ENCODE results near the gene IL36RN. TPM values are rescaled to one million over a fixed set of nuclear protein-coding genes. Genes with fewer than 3 reads are reported as not detected.

The IL36RN gene
- total RNA-seq, 1 donor, result not detected

DNA sequence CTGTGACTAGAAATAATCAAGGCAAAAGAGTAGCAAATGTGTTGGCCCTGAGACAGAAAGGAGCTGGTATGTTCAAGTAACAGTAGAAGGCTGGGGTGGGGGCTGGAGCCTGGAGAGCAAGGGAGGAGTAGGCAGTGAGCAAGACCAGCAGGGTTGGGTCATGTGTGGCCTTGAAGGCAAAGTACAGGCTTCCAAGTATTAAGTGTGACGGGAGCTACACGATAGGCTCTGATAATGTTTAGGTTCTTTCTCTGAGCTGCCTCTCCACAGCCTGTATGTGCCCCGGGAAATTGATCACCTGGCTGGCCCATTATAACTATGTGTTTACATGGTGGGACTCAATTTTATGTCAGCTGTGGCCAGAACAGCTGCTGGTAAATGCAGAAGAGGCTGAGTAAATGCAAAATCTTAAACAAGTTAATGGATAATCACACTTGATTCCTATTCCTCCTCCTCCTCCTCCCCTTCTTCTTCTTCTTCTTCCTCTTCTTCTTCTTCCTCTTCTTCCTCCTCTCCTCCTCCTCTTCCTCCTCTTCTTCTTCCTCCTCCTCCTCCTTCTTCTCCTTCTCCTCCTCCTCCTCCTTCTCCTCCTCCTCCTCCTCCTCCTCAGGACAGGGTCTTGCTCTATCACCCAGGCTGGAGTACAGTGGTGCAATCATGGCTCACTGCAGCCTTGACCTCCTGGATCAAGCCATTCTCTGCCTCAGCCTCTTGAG, 18.1 kb downstream of the IL36RN start:
- H3K27me3 ChIP-seq (ENCODE audit: insufficient read depth, low read length), result no peaks in the 10 kb centered on the region
- H3K4me3 ChIP-seq (ENCODE audit: low read length), result no peak overlapping the region
- no peaks in the 10 kb centered on the region for H3K9me3 ChIP-seq (ENCODE audit: low read depth, low read length)
- H3K4me1 ChIP-seq (ENCODE audit: insufficient read depth, low read length), result no peaks in the 10 kb centered on the region

DNA sequence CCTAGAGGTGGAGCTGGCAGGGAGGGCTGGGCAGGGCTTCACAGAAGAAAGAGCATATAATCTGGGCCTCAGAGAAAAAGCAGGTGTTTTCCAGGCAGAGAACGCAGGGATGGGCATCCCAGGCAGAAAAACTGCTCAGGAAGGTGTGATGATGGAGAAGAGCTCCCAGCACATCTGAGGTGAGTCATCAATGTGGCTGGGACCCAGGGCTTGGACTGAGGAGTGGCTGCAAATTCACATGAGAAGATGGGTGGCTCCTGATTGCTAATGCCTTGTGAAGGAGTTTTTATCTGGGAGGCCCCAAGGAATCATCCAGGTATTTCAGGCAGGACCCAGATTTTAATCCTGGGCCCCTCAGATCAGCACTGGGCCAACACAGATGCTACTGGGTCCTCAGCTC, 18.9 kb downstream of the IL36RN start:
- no peaks in the 10 kb centered on the region for H3K27me3 ChIP-seq (ENCODE audit: insufficient read depth, low read length)
- no peaks in the 10 kb centered on the region for H3K9me3 ChIP-seq (ENCODE audit: low read depth, low read length)
- no peaks in the 10 kb centered on the region for H3K4me1 ChIP-seq (ENCODE audit: insufficient read depth, low read length)
- no peak overlapping the region for H3K4me3 ChIP-seq (ENCODE audit: low read length)

DNA sequence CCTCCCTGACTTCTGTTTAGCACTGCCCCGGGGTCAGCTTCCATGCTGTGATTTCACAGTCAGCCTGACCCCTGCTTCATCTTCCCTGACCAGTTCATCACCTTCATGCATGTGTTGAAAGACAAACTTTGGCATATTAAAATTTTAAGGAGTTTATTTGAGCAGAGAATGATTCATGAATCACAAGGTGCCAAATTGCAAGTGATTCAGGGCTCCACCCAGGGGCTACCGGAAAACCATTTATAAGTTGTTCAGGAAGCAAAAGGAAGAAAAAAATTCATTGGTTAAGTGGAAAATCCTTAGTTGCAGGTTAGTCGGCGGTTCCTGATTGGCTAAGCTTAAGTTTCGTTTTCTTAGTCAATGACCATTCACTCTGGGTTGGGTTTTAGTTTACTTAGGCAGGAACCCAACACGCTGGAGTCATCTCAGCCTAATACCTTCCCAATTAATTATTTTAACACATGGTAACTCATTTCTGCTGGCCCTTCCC, 19.4 kb downstream of the IL36RN start:
- Histone ChIP-seq H3K27me3 (ENCODE audit: insufficient read depth, low read length) (no peaks in the 10 kb centered on the region), H3K4me1 (ENCODE audit: insufficient read depth, low read length) (no peaks in the 10 kb centered on the region), H3K9me3 (ENCODE audit: low read depth, low read length) (no peaks in the 10 kb centered on the region), H3K4me3 (ENCODE audit: low read length) (no peak overlapping the region)

DNA sequence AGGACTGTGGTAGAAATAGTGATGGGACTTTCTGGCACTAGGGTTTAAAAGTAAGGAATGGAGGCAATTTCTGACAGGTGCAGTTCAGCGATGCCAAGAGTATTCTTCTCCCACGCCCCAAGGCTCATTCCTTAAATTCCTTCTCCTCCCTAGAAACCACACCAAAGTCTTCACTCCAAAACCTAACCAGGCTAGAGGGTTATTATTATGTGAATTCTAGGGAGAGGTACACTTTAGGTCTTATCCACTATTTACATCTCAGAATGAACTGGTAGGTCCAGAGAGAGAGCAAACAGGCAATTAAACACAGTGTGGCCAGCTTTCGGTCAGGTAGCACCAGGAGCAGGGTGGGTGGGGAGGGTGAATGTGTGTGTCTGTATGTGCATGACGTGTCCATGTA, 20.1 kb downstream of the IL36RN start:
- Histone ChIP-seq H3K4me3 (ENCODE audit: low read length) (no peak overlapping the region), H3K4me1 (ENCODE audit: insufficient read depth, low read length) (no peaks in the 10 kb centered on the region), H3K27me3 (ENCODE audit: insufficient read depth, low read length) (no peaks in the 10 kb centered on the region), H3K9me3 (ENCODE audit: low read depth, low read length) (no peaks in the 10 kb centered on the region)

DNA sequence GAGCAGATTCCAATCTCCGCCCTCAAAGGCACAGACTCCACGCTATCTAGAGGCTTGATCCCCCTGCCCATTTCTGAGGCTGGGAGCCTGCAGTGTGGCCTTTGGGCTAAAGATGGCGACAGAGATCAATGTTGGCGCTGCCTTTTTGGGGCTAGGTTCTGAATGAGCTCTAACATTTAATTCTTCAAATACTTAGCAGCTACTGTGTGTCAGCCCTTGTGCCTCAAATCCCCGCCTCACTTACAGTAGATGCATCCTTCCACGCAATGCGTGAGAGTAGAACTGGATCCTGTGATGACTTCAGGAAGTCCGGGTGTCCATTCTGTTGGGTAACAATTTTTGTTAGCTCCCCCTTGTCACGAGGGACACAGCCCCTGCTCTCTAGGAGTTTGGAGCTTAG, 21.1 kb downstream of the IL36RN start:
- Histone ChIP-seq H3K4me3 (ENCODE audit: low read length) (no peak overlapping the region), H3K4me1 (ENCODE audit: insufficient read depth, low read length) (no peaks in the 10 kb centered on the region)

DNA sequence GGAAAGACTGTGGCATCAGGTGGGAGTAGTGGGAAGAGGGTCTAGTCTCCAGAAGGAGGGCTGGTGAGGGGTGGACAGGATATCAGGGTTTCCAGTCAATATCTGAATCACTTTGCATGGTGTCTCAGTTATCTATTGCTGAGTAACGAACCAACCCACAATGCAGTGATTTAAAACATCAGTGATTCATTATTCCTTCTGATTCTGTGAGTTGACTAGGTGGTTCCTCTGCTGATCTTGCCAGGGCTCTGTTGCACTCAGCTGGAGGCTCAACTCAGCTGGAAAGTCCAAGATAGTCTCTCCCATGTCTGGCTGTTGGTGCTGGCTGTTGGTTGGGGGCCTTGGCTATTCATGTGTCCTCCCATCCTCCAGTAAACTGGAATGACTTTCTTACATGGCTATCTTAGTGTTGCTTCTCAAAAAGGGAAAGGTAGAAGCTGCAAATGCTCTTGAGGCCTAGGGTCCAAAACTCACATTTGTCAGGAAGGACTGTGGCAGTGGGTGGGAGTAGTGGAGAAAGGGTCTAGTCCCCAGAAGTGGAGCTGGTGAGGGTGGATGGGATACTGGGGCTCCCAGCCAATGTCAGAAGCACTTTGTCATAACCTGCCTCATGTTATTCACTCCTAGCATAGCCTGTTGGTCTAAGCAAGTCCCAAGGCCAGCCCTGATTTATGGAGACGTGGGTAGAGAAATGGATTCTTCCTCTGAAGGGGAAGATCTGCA, 22.7 kb downstream of the IL36RN start:
- Histone ChIP-seq H3K4me1 (ENCODE audit: insufficient read depth, low read length) (no peaks in the 10 kb centered on the region), H3K27me3 (ENCODE audit: insufficient read depth, low read length) (no peaks in the 10 kb centered on the region), H3K4me3 (ENCODE audit: low read length) (no peak overlapping the region), H3K9me3 (ENCODE audit: low read depth, low read length) (no peaks in the 10 kb centered on the region)

More for the DNA sequence above, 21.1 kb downstream of the IL36RN start:
- no peaks in the 10 kb centered on the region for H3K27me3 ChIP-seq (ENCODE audit: insufficient read depth, low read length)
- H3K9me3 ChIP-seq (ENCODE audit: low read depth, low read length), result no peaks in the 10 kb centered on the region

DNA sequence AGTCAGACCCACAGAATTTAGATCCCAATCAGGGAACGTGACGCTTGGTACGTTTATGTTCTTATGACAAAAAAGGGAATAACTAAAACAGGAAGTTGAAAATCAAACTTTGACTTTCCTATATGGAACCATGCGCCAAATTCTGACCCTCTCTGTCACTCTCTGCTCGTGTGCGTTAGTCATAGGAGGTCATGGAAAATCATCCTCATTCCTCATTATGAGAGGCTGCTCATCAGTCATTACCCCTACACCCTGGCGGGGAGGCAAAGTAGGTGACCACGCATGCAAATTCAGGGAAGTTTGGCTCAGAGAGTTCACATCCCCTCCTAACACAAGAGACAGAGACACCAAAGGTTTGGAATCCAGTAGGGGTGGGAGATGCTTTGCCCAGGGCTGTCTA, 24.3 kb downstream of the IL36RN start:
- Histone ChIP-seq H3K27me3 (ENCODE audit: insufficient read depth, low read length) (no peaks in the 10 kb centered on the region), H3K4me3 (ENCODE audit: low read length) (no peak overlapping the region), H3K4me1 (ENCODE audit: insufficient read depth, low read length) (no peaks in the 10 kb centered on the region), H3K9me3 (ENCODE audit: low read depth, low read length) (no peaks in the 10 kb centered on the region)

DNA sequence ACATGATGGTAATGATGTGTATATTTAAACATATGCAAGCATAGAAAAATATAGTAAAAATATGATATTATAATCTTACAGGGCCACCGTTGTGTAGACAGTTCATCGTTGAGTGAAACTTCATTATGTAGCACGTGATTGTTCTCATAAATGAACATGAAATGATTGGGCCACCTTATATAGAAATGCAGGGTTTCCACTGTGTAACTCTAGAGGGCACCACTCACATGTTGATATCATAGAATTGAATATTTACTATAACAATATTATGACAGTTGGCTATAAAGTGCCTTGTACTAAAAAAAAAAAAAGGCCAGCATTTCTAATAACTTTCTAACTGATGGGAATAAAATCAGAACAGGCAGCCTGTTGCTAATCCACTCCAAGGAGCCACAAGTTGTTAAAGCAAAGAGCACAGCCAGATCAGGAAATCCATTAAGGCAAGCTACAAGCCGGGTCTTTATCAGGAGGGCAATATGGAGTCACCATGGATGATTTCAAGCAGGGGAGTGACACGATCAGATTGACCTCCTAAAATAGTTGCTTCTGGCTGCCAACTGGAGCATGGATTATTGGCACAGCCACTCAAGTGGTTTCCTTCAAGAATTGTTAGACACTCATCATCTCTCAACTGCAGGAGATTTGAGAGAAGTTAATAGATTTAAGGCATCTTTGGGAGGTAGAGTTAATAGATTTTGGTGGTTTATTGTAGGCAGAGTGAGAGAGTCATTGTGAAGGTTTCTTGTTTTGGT, 25.4 kb downstream of the IL36RN start:
- Histone ChIP-seq H3K9me3 (ENCODE audit: low read depth, low read length) (no peaks in the 10 kb centered on the region), H3K4me1 (ENCODE audit: insufficient read depth, low read length) (peaks cover under 1% of the 10 kb centered on the region), H3K4me3 (ENCODE audit: low read length) (no peak overlapping the region), H3K27me3 (ENCODE audit: insufficient read depth, low read length) (no peaks in the 10 kb centered on the region)

DNA sequence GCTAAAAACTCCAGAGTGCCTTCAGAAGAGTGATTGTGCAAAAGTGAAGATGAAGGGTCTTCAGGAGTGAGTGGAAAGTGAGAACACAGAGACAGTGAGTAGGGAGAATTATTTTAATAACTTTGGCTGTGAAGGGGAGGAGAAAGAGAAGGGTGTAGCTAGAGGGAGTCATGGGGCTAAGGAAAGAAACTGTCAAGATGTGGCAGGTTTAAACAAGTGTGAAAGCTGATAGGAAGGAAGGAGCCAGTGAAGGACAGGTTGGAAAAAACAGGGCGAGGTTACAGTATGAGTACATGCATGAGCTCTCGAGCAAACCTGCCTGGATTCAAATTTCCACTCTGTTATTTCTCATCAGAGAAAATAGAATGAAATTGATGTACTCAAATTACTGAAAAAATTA, 26.5 kb downstream of the IL36RN start:
- H3K9me3 ChIP-seq (ENCODE audit: low read depth, low read length), result no peaks in the 10 kb centered on the region
- no peaks in the 10 kb centered on the region for H3K27me3 ChIP-seq (ENCODE audit: insufficient read depth, low read length)
- H3K4me1 ChIP-seq (ENCODE audit: insufficient read depth, low read length), result peaks cover 11% of the 10 kb centered on the region
- no peak overlapping the region for H3K4me3 ChIP-seq (ENCODE audit: low read length)

DNA sequence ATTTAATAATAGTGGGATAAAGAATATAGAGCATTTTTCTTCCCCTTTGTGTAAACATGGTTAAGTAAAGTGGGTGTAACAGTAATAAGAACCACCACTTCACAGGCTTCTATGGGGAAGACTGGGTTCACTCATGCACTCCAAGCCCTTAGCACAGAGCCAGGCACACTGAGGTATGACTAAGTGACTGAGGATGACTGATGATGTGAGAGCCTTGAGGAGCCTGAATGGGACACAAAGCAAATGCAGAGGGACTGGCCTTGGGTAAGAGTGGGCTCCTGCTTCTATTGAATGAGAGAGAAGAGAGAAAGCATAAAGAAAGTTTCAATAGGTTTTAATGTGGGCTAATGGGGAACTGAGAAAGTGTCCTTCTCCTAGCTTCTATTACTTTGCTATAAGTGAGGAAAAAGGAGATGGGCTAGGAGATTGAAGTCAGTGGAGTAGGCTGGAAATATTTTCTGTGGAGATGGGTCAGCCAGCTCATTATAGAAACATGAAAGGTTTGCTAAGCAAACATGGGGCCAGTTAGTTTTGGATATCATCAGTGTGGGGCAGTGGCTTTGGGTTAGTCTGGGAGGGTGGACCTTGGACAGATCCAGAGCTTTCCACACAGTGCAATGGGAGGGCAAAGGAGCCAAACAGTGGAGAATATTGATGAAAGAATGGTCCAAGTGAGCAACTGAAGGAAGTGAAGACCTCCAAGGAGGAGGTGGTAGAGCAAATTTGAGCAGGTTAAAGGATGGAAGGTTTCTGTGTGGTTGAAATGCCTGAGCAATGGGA, 29.4 kb downstream of the IL36RN start:
- H3K9me3 ChIP-seq (ENCODE audit: low read depth, low read length), result no peaks in the 10 kb centered on the region
- no peaks in the 10 kb centered on the region for H3K27me3 ChIP-seq (ENCODE audit: insufficient read depth, low read length)
- no peak overlapping the region for H3K4me3 ChIP-seq (ENCODE audit: low read length)
- H3K4me1 ChIP-seq (ENCODE audit: insufficient read depth, low read length), result peaks cover 11% of the 10 kb centered on the region

DNA sequence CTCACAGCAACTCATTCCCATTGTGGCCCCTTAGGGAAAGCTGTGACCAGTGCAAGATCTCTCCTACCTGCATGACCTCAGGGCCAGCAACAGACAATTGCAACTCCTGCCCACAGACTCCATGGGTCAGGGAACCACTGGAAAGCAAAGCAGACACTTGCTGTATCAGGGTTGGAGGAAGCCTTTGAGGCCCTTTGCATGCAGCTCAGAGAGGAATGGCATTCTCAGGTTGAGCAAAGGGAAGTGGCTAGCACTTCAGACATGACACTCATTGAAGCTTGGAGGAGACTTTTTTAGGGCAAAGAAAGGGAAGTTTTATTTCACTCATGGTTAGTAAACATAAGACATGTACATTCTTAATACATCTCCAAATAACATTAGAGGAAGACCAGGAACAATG, 30.9 kb downstream of the IL36RN start:
- no peaks in the 10 kb centered on the region for H3K27me3 ChIP-seq (ENCODE audit: insufficient read depth, low read length)
- no peak overlapping the region for H3K4me3 ChIP-seq (ENCODE audit: low read length)
- peaks cover 4% of the 10 kb centered on the region for H3K9me3 ChIP-seq (ENCODE audit: low read depth, low read length)
- H3K4me1 ChIP-seq (ENCODE audit: insufficient read depth, low read length), result peaks cover 11% of the 10 kb centered on the region

DNA sequence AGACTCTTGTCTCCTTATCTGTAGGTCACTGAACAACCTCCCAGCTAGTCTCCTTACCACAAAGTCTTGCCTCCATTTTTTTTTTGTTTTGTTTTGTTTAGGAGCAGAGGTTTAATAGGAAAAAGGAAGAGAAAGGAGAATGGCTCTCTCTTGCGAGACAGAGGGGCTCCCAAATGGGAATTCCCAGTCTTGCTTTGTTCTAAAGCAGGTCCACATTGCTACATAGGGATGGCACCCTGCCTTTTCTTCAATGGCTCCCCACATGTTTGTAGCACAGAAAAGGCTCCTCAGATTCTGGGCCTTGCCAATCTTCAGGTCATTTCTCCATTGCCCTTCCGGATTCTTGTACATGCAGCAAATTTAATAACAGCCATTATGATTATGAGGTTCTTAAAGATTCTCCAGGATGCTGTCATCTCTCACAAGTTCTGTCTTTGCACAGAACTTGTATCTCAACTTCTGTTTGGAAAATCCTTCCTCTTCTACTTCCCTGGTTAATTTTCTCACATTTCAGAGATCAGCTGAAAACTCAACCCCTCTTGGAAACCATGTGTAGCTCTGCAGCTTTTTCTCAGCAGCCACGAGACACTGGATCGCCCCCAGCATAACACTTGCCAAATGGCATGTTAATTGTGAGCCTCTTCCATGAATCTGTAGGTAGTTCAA, 32.4 kb downstream of the IL36RN start:
- Histone ChIP-seq H3K27me3 (ENCODE audit: insufficient read depth, low read length) (no peaks in the 10 kb centered on the region), H3K9me3 (ENCODE audit: low read depth, low read length) (peaks cover 9% of the 10 kb centered on the region), H3K4me3 (ENCODE audit: low read length) (no peak overlapping the region), H3K4me1 (ENCODE audit: insufficient read depth, low read length) (peaks cover 11% of the 10 kb centered on the region)

DNA sequence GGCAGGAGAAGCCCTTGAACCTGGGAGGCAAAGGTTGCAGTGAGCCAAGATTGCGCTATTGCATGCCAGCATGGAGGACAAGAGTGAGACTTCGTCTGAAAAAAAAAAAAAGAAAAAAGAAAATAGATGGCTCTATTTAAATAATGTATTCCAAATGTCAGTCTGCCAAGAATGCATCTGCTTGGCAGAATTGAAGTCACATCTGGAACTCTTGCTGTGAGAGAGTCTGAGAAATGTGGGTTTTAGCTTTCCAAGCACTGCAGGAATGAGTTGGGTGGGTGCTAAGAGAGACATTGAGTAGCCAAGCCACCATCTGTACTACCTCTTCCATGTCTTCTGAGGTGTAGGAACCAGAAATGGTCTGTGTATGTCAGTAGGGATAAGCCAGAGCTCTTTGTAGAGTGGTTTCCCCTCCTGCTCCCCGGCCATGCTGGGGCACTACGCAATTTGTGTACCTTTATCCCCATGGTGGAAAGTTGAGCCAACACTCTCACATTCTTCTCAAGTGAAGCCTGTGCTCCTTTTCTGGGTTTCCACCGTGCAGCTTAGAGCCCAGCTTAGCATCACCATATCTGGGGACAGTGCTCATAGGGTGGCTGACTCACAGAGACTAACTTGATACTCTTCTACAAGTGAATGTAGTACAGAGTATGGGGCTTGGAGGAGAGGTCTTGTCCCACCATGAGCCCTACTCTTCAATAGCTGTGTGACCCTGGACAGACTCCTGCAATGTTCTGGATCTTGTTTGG, 34.0 kb downstream of the IL36RN start:
- Histone ChIP-seq H3K27me3 (ENCODE audit: insufficient read depth, low read length) (no peaks in the 10 kb centered on the region), H3K9me3 (ENCODE audit: low read depth, low read length) (peaks cover 9% of the 10 kb centered on the region), H3K4me3 (ENCODE audit: low read length) (no peak overlapping the region), H3K4me1 (ENCODE audit: insufficient read depth, low read length) (peaks cover 12% of the 10 kb centered on the region)

DNA sequence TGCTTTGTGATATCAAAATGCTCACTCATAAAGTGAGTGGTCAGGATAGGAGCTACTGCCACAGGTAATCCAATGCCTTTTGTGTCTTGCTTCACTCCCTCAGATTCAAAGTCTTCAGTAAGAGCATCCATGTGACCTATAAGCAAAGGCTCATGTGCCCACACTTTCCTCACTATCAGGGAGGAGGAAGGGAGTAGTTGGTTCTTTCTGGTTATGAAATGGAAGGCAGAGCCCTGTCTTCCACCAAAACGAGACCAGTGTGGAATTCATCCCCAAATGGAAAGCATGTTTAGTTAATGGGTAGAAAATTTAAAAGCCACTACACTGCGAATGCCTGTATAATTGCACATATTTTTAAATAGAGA, 34.6 kb downstream of the IL36RN start:
- H3K4me3 ChIP-seq (ENCODE audit: low read length), result no peak overlapping the region
- H3K4me1 ChIP-seq (ENCODE audit: insufficient read depth, low read length), result peaks cover 17% of the 10 kb centered on the region
- H3K27me3 ChIP-seq (ENCODE audit: insufficient read depth, low read length), result no peaks in the 10 kb centered on the region
- H3K9me3 ChIP-seq (ENCODE audit: low read depth, low read length), result peaks cover 9% of the 10 kb centered on the region

All from mononuclear cell (primary cell).